AG08396 (cell line): Measurements from ENCODE around the gene RGL4.
"Not testable (repeated sequence)": the region's sequence is repeated elsewhere in the genome, so short reads cannot be mapped to it uniquely, and the experiment has no call there.

Source experiments
- DNase-seq: peaks from one replicate; pipeline ENCODE4 v3.0.0; 2012; ENCODE audit warnings: low spot score, mixed read lengths

The RGL4 gene, protein sequence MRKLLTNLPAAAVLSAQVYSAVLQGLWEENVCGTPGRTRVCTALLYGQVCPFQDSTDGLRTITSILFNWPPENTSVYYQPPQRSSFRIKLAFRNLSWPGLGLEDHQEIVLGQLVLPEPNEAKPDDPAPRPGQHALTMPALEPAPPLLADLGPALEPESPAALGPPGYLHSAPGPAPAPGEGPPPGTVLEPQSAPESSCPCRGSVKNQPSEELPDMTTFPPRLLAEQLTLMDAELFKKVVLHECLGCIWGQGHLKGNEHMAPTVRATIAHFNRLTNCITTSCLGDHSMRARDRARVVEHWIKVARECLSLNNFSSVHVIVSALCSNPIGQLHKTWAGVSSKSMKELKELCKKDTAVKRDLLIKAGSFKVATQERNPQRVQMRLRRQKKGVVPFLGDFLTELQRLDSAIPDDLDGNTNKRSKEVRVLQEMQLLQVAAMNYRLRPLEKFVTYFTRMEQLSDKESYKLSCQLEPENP

DNA sequence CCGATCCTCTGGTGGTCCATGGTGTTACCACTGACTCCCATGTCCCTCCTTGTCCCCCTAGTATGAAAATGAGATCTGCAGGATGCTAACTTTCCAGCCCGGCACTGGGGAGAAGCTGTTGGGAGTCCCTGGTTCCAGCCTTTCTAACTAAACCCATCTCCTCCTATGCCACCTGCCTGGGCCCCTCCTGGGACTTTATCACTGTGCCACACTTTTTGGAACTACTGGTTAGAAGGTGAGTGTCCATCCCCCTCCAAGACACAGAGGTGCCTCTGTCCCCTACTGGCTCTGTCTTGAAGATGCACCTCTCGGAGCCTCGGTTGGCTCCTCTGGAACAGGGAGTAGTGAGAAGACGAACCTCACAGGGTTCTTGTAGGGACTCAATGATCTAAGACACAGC is at the start of gene RGL4:
Gene RGL4 (plus strand): TSS at position 301 of the 400 bp plus-strand sequence. CDS start 1,018 bp downstream, outside the sequence.
- no peak for DNase-seq

DNA sequence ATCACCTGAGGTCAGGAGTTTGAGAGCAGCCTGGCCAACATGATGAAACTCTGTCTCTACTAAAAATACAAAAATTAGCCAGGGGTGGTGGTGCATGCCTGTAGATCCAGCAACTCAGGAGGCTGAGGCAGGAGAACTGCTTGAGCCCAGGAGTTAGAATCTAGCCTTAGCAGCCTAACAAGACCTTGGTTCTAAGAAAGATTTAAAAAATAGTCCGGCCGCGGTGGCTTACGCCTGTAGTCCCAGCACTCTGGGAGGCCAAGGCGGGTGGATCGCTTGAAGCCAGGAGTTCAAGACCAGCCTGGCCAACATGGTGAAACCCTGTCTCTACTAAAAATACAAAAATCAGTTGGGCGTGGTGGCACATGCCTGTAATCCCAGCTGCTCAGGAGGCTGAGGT is 44.3 kb upstream of the RGL4 start:
- not testable (repeated sequence) for DNase-seq

DNA sequence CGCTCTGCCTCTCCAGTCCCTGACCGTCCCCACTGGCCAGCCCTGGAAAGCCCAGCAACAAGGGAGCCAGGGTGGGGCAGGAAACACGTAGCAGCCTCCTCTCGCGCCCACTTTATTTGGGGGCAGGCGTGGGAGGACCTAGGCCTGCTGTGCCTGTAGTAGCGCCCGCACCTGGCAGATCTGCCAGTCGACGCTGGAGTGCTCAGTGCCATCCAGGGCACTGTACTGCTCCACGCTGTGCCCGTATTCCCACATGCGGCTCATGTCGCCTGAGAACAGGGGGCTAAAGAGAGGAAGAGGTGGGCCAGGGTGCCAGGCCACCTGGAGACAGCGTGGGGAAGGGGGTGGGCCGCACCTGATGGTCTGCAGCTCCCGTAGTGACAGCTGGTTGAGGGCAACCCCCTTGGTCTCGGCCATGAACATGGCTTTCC is 41.7 kb upstream of the RGL4 start:
- DNase-seq: no peak

DNA sequence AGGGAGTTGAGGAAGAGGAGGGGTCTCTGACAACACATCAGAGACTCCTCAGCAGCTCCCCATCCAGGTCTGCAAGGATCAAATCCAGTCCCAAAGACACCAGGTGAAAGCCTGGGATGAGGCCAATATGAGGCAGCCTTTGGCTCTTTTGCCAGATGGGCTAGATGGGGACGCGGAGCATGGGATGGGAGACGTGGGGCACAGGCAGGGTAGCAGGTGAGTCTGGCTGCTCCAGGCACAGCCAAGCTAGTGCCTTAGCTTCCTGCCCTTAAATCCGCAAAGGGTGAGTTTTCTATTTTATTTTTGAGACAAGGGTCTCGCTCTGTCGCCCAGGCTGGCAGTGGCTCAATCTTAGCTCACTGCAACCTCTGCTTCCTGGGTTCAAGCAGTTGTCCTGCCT is 39.1 kb upstream of the RGL4 start:
- DNase-seq: no peak

DNA sequence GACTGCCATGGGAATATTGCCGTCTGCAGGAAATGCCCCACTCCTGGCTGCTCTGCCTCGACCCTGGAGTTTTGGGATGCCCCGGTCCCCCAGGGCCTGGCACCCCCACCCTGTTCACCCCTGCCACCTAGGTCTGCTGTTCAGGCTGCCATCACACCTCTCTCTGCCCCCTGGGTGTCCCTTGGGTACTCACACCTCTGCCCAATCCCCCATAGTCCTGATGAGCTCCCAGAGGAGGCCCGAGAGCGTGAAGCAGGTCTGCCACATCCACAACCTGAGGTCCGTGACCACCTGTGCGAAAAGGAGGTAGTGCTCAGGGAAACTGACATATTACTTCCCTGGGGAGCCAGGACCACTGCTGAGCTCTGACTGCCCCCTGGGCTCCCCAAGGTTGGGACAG is 38.5 kb upstream of the RGL4 start:
- no peak for DNase-seq

DNA sequence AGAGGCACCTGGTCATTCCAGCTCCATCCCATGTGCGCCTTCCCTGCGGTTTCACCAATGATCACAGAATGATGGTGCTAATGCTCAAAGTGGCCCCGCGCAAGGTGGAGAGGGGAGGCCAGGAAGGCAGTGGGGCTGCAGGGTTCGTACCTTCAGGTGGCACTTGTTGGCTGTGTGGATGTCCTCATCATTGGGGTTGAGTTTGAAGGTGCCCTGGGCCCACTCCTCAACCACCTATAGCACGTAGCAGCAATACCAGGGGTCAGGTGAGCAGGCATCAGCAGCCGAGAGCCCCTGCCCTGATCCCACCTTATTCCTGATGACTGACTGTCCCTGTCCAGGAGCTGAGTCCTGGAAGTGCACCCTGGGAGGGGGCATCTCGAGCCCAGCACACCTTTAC is 38.1 kb upstream of the RGL4 start:
- no peak for DNase-seq

DNA sequence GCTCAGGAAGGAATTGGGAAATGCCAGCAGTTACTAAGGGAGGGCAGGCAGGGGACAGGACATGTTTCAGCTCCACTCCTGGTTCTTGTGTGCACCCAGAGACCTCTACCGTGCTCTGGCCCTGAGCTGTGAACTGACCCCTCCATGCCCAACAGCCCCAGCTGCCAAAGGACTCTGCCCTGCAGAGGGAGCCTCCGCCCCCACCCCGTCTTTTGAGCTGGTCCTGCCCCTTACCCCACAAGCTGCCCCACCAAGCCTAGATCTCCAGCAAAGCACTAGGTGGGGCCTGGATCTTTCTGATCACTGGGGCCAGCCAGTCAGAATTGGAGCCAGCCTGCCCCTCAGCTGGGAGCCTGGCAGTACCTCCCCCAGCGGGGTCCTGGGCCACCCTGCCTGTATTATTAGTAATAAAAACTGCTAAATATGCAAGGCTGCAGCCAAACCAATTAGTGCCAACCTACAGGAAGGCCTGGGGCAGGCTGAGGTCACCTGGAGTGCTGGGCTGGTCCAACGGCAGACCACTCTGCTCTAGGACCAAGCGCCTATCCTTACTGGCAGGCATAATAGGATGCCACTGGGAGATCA is 34.8 kb upstream of the RGL4 start:
- DNase-seq: no peak

DNA sequence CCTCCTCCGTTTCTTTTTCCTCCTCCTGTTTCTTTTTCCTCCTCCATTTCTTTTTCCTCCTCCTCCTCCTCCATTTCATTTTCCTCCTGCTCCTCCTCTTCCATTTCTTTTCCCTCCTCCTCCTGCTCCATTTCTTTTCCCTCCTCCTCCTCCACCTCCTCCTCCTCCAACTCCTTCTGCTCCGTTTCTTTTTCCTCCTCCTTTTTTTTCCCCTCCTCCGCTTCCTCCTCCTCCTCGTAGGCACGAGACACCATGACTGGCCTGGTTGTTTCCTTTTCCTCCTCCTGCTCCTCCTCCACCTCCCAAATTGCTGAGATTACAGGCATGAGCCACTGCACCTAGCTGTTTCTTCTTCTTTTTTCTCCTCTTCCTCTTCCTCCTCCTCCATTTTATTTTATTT is 33.1 kb upstream of the RGL4 start:
- no peak for DNase-seq

DNA sequence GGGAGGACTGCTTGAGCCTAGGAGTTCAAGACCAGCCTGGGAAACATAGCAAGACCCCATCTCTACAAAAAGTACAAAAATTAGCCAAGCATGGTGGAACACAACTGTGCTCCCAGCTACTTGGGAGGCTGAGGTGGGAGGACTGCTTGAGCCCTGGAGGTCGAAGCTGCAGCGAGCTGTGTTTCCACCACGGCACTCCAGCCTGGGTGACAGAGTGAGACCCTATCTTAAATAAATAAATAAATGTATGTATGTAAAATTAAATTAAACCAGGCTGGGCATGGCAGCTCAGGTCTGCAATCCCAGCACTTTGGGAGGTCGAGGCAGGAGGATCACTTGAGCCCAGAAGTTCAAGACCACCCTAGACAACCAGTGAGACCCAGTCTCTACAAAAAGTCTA is 30.4 kb upstream of the RGL4 start:
- DNase-seq: not testable (repeated sequence)

DNA sequence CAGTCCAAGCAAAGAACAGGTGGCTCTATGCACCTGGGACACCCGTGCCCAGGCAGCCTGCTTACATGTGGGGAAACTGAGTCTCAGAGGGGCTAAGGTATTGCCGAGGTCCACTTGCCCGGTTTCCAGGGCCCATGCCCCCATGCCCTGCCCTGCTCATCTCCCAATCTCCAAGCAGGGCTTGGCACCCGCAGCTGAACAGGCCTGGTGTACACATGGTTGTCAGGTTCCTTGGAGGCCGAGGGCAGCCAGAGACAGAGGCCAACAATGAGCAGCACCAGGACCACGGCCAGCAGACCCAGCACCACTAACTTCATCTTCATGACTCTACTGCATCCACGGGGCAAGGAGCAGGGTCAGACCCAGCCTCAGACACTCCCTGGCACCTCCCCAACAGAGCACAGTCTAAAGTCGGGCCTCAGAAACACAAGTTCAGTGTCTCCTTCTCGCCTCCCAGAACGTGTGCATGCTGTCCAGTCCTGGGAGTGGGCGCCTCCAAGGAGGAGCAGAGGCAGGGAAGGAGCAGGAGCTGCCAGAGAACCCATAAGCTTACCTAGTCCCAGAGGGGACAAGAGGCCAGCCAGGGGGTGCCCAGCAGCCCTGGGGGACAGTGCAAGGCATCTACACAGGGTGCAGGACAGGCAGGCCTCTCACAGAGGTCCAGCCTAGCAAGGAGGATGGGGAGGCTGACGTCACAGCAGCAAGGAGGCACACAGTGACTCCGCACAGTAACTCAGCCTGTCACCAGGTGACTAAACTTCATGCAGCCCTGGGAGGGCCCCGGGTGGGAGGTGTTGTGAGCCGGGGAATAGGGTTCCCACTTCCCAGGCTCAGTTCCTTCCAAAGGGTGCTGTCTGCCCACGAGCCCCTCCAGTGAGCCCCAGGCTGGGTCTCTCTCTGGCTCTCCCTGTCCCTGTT is 20.2 kb upstream of the RGL4 start:
- DNase-seq: no peak

DNA sequence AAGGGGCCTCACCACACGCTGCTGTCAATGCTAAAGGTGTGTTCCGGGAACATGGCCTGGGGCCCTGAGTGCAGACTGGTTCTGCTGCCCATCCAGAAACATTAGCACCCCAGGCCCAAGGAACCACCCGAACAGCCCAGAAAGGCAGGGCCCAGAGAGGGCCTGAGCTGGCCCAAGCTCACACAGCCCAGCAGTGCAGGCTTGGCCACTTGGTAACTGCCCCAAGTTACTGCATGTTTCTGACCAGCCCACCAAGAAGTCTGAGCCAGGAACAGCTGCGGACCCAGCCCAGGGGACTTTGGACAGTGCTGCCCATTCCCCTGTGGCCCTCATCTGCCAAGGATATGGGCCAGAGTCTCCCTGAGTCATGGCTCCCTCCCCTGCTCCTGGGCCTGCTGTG is 19.4 kb upstream of the RGL4 start:
- DNase-seq: not testable (repeated sequence)

DNA sequence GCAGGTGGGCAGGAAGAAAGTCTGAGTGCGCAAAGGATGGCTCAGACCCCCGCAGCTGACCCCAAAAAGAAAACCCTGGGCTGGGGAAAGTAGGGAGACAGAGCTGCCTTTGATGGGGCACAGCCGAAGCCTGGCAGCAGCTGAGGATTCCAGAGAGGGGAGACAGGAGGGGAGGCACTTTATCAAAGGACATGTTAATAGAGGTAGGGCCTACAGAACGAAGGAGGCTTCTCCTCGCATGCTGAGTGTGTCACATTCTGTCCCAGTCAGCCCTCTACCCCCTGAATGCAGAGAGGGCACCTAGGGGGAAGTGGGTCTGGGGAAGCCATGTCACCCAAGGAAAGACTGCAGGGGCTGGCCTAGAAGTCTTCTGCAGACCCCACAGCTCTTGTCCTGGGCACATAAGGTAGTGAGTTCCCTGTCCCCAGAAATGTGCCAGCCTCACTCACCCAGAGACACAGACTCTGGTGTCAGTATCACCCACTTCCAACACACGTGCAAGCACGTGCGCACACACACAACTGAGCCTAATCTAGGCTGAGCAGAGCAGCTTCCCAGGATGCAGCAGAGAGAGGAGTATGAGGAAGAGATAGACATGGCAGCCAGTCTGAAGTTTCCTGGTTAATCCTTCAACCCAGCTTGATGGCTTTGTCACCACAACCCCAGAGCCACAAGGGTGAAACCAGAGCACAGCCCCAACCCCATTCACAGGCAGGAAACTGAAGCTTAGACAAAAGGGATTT is 18.3 kb upstream of the RGL4 start:
- DNase-seq: not testable (repeated sequence)

DNA sequence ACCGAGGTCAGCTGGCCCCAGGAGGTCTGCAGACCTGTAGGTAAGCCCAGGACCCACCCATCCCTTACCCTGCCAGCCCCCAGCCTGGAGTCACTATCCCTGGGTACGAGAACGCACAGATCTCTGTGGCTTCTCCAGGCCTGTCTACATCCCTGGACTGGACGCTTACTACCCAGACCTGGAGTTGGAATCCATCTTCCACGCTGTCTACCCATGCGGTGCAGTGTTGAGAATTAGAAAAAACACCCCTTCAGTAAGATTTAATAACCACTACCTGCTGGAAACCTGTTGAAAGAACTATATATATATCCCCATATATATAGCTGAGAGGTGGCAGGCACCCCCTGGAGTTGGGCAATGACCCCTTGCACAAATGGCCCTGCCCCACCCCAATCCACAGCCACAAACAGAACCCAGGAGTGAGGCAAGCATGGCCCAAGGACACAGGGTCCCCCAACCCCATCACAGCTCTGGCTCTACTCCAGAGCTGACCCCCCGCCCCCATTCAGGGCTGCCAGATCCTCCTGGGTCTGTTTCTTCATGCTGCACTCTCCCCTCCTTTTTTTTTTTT is 17.7 kb upstream of the RGL4 start:
- no peak for DNase-seq

DNA sequence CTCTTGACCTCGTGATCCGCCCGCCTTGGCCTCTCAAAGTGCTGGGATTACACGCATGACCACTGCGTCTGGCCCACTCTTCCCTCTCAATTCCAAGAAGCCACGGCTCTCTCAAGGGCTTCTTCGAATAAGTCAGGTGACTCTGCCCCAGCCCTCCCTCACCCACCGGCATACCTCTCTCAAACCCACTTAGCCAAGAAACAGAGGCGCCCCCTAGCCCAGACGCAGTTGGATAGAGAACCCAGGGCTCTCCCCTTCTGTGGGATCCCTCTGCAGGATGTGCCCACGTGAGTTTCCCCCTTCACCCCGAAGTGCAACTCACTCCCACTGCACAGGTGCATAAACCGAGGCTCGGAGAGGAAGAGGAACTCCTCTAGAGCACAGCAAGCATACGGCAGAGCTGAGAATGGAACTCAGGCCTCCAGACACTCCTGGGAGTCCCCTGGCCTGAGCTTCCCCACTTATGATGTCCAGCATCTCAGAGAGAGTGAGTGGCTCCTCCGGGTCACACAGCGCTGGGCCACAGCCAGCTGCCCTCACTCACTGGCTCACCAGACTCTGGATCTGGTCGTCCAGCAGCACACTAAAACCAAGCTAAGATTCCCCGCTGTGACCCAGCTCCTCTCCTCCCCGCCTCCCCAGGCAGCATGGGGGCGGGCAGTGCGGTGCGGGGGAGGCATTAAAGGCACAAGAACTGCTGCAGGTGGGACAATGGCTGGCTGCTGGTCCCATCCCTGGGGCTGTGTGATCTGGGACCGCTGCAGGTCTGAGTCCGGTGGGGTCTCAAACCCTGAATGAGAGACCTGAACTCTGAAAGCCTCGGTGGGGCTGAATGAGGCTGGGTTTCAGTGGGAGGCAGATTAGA is 16.8 kb upstream of the RGL4 start:
- no peak for DNase-seq

DNA sequence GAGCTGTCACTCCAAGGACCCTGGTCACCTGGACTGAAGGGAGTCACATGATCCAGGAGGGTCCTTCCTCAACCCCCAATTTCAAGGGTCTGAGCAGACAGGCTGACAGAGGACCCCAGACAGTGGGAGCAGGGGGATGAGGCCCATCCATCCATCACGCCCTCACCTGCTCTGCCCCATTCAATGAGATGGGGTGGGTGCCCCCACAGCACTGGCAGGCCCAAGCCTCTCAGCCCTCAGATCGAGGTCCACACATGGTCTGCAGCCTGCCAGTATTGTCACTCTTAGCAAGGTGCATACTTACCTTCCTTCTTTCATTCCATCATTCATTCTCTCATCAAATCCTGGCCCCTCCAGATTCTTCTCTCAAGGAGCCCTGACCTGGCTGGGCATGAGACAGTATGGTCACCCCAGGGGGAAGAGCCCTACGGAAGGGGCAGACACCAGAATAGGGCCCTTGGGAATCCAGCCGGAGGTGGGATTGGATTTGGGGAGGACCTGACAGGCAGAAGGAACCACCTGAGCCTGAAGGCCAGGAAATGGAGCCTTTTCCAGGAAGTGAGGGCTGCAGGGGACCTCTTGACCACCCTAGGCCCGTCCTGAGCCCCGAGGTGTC is 15.8 kb upstream of the RGL4 start:
- not testable (repeated sequence) for DNase-seq

DNA sequence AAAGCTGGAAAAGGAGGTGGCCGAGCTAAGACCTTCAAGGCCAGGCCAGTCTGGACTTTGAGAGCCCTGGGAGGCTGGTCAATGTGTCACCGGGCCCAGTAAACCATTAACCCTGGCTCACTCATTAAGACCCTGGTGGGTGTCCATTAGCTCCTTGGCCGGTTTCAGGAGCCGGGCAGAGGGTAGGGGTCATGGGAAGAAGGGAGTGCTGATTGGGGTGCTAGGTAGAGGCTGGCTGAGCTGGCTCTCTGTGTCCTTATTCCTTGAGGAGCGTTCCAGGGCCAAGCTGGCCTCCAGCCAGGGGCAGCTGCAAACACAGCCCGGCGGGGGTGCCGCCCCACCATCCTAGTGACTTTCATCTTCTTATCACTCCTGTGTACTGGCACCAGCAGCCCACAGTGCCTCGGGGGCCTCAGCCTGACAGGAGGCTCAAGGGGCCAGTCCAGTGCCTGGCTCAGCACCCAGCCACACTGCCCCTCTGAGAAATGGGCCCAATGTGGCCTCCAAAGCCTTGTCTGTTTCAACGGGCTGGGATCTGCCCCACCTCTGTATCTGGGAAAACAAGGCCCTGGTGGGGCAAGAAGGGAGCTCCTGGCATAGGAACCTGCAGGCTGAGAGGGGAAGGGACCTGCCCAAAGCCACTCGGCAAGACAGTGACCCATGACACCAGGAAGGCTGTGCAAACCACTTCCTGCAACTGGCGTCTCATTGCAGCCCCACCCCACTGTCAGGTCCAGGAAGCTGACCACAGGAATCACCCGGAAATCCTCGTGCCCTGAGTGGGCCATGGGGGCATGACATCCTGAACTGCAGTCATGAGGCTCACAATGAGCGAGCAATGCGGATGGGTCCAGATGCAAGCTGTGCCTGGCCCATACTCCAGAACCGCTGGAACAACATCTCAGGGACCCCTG is 15.1 kb upstream of the RGL4 start:
- no peak for DNase-seq

DNA sequence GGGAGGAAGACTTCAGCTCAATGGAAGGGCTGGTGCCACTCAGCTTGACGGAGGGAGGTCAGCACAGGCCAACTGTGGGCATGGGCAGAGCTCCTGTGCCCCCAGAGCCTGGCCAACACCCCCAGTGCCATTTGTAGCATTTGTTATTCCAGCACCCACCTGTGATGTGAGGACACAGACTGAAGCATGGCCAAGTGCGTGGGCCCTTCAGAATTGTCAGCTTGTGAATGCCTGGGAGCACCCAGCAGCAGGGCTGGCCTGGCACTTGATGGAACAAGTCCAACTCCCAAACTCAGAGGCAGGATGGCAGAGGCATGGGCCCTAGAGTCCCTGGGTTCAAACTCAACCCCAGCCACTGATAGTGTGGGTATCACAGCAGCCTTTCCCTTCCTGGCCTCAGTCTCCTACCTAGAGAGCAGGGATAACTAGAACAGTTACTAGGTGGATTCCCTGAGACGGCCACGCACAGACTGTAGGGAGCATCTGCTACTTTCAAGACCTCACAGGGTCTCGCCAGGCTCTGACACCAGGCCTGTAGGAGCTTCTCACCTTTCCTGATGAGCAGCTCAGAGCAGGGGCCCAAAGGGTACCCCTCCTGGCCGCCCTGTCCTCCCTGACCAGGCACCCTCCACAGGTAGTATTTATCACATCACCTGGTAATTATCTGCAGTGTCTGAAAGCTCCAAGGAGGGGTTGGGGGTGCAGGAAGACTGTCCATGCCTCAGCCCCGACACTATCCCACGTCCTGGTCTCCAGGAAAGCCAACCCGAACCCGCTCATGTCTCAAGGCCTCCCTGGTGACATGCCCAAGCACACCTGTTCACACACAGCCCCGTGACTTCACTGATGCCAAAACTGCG is 13.7 kb upstream of the RGL4 start:
- DNase-seq: not testable (repeated sequence)

DNA sequence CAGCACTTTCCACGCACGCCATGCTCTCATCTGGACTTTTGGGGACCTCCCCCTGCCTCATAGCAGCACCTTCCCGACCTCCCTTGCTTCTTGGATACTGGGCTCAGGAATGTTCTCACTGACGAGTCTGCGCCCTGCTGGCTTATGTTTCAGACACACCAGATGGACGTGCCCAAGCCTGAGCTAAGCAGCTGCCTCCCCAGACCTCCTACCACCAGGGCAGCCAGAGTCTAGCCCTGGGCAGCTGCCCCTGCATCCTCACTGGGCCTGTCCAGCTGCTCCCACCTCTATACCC is 13.2 kb upstream of the RGL4 start:
- no peak for DNase-seq
